Adrenal gland (tissue), 5 donors: ENCODE data around the gene SAXO2.
"Not testable (repeated sequence)": the region's sequence is repeated elsewhere in the genome, so short reads cannot be mapped to it uniquely, and the experiment has no call there.

Experiments used
- POLR2A ChIP-seq, 2 donors: fragments of 450-650 bp; IDR thresholded peaks; one replicate each; pipeline ENCODE4 v1.6.1; 2017; ENCODE audit warnings: antibody characterized with exemption in 2 of 2, mild to moderate bottlenecking in 2 of 2, moderate library complexity in 1 of 2
- TF ChIP-seq, protein P1 (sequence below), 6 experiments: fragments of 450-650 bp in 4 of 6; fragments of 200-600 bp in 2 of 6; sonication (generic) in 1 of 6; IDR thresholded peaks; 1 replicate in 5 of 6; 2 replicates in 1 of 6; pipeline versions ENCODE4 v1.5.1 to v1.8.0; 2016 to 2021; ENCODE audit warnings: antibody characterized with exemption in 6 of 6, mild to moderate bottlenecking in 2 of 6, moderate library complexity in 1 of 6
- donor health status: DM: no; HTN: no; CAD: no.

DNA sequence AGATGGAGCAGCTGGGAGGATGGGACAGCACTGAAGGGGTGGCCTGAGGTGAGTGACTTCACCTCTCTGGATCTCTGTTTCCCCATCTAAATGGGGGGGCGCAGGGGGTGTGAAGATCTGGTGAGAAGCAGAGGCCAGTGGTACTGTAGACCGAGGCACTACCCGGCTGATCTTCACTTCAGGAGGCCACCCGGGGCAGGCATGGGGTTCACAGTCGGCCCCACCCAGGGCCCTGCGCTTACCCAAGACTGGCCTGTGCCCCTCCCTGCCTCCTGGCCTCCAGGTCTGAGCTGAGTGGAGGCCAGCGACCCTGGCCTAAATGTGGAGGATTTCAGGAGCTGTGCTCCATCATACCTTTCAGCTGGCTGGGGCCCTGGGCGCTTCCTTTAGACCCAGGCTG, 55.7 kb downstream of the SAXO2 start:
- TF ChIP-seq, protein P1, sequence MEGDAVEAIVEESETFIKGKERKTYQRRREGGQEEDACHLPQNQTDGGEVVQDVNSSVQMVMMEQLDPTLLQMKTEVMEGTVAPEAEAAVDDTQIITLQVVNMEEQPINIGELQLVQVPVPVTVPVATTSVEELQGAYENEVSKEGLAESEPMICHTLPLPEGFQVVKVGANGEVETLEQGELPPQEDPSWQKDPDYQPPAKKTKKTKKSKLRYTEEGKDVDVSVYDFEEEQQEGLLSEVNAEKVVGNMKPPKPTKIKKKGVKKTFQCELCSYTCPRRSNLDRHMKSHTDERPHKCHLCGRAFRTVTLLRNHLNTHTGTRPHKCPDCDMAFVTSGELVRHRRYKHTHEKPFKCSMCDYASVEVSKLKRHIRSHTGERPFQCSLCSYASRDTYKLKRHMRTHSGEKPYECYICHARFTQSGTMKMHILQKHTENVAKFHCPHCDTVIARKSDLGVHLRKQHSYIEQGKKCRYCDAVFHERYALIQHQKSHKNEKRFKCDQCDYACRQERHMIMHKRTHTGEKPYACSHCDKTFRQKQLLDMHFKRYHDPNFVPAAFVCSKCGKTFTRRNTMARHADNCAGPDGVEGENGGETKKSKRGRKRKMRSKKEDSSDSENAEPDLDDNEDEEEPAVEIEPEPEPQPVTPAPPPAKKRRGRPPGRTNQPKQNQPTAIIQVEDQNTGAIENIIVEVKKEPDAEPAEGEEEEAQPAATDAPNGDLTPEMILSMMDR (IDR thresholded peaks at IDR 0.05) = not testable (repeated sequence)
- not testable (repeated sequence) for TF ChIP-seq POLR2A (IDR thresholded peaks at IDR 0.05)
